ENCODE results near the gene TNFAIP8L2.

DNA sequence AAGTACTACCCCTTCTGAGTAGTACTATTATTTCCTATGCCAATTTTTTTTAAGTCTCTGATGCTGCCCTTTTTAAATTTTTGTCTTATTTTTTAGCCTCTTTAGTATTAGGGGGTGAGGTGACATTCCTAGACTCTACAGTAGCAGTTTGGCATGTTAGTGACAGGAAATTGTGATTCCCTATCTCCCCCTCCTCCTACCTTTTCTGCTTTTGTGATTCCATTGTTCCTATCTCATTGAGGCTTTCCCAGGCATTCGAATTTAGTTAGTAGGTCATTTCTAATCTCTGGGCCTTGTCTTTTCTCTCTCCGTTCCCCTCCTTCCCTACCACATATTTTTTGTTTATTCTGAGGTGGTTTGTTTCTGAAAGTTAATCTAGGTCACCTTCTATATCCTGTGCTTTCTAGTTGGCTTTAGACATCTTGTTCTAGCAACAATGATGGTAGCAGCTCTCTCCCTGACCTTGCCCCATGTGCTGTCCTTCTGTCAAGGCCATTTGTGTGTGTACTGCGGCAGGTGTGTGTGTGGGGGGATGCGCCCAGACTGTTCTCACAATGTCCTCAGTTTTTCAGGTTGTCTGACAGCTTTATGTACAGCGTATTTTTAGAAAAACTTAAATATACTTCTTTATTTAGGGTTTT is 31.6 kb upstream of the TNFAIP8L2 start:
- no peak for TF ChIP-seq EZH2phosphoT487 (IDR thresholded peaks at IDR 0.05; ENCODE audit: borderline replicate concordance, low read length)
- TF ChIP-seq, protein P1, sequence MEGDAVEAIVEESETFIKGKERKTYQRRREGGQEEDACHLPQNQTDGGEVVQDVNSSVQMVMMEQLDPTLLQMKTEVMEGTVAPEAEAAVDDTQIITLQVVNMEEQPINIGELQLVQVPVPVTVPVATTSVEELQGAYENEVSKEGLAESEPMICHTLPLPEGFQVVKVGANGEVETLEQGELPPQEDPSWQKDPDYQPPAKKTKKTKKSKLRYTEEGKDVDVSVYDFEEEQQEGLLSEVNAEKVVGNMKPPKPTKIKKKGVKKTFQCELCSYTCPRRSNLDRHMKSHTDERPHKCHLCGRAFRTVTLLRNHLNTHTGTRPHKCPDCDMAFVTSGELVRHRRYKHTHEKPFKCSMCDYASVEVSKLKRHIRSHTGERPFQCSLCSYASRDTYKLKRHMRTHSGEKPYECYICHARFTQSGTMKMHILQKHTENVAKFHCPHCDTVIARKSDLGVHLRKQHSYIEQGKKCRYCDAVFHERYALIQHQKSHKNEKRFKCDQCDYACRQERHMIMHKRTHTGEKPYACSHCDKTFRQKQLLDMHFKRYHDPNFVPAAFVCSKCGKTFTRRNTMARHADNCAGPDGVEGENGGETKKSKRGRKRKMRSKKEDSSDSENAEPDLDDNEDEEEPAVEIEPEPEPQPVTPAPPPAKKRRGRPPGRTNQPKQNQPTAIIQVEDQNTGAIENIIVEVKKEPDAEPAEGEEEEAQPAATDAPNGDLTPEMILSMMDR (conservative IDR thresholded peaks at IDR 0.05; ENCODE audit: low read depth, low read length) = no peak

All from PC-3 (cell line).